GM18502 (cell line): Measurements from ENCODE around the gene ARHGAP45.
"Not testable (repeated sequence)": the region's sequence is repeated elsewhere in the genome, so short reads cannot be mapped to it uniquely, and the experiment has no call there.

Experiments used
- ATAC-seq: cut with Tn5 transposase; IDR thresholded peaks from one replicate; pipeline ENCODE4 v1.9.1; 2021; ENCODE audit warnings: mild to moderate bottlenecking; ENCODE audit not compliant: unreplicated experiment, poor library complexity

The ARHGAP45 gene

DNA sequence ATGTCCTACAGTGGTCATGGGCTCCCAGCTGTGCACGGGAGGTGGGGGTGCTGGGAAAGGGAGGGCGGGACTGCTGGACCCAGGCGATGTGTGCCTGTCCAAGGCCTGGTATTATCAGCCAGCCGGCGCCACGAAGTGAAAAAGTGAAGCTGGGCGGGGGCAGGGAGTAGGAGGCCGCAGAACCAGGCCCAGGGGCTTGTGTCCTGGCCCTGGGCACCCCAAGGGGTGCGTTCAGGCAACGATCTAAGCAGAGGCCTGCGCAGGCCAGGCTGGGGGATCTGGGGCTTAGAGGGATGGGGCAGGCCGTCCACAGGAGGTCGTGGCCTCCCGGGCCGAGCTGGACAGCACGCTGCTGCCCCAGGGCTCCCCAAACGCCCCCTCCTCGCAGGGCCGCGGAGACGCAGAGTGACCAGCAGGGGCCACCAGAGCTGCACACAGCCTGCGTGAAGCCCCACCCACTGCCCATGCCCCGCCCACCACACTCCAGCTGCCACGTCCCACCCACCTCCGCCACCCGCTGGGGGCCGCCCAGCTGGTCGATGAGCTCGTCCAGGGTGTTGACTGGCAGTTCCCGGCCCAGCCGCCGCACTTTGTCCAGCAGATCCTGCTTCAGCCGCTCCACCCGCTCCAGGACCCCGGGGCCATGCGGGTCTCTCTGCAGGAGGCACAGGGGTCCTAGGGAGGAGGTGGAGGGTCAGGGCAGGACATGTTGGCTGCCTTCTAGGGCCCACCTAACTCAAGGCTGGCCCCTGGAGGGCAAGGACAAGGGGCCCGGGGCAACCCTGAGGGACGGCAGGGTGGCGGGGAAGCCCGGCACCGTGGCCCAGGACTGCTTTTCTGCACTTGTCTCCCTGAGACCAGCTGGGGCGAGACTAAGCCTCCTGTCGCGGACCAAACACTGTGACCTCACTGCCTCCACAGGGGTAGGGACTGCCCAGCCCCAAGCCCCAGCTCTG is 46.3 kb downstream of the ARHGAP45 start:
- ATAC-seq: peak; percentile 58

DNA sequence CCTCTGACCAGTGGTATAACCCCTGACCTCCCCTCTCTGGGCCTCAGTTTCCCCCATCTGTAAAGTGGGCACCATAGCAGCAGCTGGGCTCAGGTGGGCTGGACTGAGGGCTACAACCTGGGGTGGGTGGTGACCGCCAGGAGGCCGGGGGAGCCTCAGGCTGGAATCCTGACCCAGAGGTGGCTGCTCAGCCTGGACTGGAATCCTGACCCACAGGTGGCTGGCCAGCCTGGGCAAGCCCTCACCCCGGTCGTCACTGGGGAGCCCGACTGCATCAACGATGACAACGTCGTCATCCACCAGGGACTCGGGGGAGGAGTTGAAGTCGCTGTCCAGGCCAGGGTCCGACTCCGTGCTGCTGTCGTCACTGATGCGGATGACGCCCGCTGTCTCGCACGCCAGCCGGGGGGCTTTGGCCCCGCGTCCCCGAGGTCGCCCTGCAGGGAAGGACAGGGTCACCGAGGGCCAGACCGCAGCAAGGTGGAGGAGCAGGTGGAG is 47.1 kb downstream of the ARHGAP45 start:
- no peak for ATAC-seq

DNA sequence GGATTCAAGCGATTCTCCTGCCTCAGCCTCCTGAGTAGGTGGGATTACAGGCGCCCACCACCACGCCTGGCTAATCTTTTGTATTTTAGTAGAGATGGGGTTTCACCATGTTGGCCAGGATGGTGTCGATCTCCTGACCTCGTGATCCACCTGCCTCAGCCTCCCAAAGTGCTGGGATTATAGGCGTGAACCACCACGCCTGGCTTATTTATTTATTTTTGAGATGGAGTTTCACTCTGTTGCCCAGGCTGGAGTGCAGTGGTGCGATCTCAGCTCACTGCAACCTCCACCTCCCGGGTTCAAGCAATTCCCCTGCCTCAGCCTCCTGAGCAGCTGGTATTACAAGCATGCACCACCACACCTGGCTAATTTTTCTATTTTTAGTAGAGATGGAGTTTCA is 47.8 kb downstream of the ARHGAP45 start:
- not testable (repeated sequence) for ATAC-seq

DNA sequence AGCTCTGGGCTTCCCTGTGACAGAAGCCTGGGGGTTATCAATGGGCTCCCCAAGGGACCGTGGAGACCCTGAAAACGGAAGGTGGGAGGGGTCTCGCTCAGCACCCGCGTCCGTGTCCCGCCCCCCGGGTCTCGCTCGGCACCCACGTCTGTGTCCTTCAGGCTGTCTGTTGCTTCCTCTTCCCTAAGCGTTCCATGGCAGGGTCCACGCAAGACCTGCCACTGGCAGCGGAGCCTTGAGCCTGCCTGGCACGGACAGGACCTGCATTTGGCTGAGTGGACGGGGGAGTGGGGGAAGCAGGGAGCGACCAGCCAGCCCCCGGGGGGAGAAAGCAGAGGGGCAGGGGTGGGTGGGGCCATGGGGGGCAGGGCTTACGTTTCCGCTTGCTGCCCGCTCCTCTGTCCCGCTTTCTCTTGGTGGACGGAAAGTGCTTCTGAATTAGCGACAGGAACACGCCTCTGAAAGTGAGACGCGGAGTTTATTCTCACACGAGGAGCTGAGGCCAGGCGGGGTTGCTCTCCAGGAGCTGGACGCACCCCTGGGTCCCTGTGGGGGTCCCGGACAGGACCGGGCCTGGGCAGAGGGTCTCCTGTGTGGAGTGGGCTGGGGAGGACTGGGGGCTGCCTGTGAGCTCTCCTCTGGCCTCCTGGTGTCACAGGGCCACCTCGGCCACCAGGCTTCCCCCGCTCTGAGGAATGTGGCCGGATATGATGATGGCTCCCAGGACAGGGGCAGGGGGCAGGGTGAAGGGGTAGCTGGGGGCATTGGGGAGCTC is 48.9 kb downstream of the ARHGAP45 start:
- no peak for ATAC-seq

DNA sequence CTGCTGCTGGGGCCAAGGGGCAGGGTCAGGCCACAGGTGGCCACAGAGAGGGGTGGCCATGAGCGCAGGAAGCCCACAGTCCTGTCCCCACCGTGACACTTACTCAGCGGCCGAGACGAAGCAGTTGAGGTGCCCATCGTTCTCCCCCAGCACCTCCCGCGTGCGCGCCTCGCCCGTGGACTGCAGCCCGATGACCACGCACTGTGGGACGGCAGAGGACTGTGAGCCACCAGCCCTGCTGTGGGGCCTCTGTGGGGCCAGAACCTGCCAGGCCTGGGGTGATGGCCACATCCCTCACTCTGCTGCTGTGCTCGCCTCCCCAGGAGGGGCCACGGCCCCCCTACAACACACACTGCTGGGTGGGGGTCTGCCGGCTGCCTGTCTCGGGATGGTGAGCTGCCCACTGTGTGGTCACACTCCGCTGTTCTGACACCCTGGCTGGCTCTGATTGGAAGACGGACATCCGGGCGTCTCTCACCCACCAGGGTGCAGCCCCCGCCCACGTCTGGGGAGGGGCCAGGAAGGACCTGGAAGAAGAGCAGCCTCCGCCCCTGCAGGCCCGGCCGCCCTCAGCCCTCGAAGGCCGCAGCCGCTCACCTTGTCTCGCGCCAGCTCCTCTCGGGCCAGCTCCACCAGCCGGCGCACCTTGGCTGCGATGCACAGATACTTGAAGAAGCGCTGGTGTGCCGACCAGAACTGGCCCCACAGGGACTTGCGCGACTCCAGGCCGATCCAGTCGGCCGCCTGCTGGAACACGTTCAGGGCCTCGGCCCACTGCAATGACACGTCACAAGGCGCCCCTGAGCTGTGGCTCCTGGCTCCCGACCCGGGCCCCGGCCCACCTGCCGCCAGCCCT is 50.0 kb downstream of the ARHGAP45 start:
- ATAC-seq: no peak

DNA sequence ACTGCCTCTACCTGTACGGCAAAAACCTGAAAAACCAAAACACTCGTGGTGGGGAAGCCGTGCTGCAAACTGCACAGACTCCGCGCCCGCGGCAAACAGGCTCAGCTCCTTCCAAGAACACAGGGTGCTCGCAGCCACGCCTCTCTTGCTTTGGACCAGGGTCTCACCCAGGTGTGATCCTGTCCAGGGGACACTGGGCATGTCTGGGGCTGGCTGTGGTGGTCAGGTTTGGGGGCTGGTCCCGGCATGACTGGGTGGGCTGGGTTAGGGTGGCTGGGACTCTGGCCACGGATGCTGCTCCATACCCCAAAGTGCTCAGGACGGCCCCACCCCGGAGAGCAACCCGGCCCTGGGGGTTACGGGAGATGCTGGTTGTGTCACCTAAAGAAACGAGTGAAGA is 50.7 kb downstream of the ARHGAP45 start:
- ATAC-seq: no peak

DNA sequence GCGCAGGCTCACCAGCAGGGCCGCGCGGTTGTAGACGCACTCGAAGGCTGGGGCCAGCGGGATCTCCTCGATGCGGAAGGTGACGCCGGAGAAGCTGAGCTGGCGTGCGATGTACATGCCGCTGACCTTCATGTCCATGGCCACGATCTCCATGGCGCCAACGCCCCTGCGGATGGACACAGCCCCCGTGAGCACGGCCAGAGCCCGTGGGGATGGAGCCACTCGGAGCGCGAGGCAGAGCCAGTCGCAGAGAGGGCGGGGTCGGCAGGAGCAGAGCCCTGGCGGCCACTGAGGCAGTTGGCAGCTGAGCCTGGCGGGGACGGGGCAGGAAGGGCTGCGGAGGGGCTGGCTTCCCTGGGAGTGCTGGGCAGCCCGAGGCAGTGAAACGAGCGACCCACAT is 52.0 kb downstream of the ARHGAP45 start:
- no peak for ATAC-seq

DNA sequence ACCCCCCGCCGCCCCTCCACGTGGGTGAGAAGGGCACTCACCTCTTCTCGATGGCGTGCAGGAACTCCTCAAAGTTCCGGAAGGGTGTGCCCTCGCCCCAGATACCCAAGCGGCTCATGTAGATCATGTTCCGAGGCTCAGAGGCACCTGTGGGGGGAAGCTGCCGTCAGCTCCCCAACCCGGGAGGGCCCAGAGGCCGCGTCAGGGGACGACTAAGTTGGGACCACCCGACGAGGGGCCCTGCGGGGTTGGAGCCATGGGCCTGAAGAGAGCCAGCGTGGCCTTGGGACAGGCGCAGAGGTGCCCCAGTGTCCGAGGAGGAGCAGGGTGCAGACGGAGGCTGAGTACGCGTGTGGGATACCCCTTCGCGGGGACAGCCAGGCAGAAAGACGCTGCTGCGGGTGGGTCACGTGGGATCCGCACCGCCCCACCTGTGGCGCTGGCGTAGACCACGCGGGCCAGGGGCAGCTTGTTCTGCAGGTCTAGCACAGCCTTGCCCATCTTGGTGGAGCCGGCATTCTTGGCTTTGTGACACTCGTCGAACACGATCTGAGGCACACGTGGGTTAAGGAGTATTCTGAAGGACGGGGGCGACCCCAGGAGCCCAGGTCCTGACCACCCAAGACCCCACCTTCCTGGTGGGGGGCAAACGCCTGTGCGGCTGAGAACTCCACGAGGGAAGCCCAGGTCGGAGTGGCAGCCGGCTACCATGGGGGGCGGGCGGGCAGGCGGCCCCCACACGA is 52.7 kb downstream of the ARHGAP45 start:
- no peak for ATAC-seq

DNA sequence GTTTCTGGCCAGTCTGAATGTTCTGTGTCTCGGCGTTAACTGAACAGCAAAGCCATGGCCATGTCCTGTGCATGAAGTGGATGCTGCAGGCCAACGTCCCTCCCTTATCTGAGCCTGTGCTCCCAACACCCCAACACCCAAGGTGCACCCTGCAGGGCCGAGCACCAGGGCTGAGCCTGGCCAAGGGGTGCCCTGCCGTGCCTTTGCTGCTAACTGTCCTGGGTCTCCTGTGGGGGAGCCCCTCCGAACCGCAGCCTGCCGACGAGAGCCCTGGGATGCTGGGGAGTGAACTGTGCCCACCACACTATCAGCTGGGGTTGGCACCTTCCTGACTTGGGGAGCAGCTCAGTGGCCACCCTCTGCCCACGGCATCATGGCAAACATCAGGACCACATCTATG is 54.4 kb downstream of the ARHGAP45 start:
- ATAC-seq: no peak

DNA sequence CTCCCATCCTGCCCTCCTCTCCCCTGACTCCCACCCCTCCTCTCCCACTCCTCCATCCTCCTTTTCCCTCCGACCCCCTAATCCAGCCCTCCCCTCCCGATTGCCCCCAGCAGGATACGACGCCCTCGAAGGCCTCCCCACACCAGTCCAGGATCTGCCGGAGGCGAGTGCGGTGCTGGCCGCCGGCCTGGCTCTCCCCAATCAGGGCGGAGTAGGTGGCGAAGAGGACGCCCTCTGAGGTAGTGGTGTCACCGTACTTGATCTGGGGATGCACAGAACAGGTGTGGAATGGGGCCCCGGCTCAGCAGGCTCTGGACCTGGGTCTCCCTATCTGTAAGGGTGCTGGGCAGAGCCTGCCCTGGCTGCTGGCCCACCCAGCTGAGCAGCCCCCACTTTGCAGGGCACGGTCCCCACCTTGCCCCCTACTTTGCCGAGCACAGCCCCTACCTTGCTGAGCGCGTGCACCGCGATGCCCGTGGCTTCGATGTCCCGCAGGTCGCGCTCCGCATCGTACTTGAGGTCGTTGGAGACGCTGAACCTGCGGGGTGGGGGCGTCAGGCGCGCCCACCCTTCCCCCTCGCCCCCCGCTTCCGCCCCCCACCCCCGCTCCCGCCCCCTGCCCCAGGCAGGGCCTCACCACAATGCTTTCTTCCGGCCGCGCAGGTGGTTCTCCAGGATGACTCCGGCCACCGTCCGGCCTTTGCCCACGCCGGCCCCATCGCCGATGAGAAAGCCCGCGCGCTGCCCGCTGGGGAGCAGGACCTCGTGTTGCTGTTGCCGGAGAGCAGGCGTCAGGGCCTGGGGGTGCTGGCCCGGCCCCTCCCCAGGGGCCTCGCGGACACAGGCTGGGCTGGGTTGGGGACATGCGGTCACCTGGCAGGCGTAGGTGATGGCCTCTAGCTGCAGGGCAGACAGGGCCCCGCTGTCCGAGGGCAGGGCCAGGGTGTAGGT is 55.3 kb downstream of the ARHGAP45 start:
- ATAC-seq: no peak

DNA sequence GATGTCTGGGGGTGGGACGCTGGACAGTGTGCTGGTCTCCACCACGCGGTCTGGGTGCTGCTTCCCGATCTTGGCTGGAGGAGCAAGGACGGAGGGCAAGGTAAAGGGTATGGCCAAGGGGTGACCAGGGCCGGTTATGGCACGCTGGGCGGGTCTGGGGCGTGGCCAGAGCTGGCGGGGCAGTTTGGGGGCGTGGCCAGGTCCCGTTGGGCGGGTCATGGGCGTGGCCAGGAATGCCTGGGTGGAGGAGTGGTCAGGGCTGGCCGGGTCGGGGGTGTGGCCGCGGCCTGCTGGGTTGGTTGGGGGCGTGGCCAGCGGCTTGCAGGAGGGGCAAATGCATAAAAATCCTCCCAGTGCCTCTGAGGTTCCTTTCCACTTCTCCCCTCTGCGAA is 56.0 kb downstream of the ARHGAP45 start:
- peak; percentile 63 for ATAC-seq

DNA sequence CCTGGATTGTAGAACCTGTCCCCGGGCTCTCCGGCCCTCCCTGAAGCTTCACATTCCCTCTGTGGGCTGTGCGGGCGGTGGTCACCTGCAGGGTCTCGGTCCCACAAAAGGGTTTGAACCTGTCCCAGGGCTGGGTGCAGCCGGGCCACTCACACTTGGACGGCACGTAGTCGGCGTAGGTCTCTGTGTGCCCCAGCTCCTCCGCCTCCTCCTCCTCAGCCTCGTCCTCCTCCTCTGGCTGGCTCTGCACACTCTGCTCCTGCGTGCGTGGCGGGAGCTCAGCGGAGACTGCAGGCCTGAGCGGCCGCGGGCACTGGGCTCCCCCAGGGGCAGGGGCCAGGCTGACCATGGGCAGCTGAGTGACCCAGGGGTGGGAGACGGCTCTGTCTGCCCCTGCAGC is 56.4 kb downstream of the ARHGAP45 start:
- ATAC-seq: no peak

DNA sequence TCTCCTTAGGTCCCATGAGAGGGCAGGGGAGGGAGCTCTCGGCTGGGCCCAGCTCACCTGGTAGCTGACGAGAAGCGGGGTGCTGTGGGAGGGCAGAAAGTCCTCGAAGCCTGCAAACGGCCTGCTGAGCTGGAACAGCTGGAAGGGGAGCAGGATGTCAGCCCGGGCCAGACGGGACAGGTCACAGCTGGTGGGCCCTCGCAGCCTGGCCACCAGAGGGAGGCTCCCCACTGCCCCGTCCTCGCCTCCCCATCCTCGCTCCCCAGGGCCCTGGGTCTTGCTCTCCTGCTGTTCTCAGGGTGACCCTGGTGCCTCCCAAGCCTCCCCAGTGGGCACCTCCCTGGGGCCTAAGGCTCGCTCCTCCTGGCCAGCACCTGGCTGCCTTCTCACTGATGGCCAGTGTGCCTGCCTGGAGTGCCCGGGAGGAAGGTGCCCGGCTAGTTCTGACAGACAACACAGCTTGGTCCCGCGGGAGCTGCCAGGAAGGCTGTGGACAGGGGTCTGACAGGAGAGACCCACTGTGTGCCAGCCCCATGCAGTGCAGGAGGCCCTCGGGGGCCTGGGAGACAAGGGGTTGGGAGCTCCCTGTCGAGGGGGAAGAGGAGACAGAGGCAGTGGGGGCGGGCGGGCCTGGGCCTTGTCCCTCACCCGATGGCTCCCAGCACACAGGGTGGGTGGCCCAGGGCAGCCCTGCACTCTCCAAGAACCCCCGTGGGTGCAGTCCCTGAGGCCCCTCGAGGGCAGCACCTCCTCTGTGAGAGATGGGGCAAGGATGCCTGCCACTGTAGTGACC is 57.1 kb downstream of the ARHGAP45 start:
- ATAC-seq: no peak

DNA sequence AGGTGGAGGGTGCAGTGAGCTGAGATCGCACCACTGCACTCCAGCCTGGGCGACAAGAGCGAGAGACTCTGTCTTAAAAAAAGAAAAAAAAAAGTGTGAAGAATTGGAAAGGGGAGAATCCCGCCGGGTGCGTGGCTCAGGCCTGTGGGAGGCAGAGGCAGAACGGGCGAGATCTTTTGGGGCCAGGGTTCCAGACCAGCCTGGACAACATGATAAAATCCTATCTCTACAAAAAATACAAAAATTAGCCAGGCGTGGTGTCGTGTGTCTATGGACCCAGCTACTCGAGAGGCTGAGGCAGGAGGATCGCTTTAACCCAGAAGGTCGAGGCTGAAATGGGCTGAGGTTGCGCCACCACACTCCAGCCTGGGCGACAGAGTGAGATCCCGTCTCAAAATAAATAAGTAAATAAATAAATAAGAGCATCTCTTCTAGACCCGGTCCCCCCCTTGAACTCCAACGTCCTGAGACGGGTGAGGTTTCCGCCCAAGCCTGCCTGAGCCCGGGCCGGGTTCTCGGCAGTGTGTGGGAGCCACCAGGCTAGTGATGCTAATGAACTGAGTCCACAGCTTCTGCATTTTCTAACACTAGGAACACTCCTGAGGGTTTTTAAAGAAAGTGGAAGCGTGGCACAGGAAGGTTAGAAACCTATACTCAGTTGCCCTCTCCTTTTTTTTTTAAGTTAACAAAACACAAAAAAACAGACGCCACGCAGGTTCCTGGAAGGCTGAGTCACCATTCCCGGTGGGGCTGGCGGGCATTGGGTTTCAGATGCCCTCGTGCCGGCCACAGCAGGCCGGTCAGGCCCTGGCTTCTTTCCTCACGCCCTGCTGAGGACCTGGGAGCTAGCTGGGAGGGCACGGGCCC is 58.9 kb downstream of the ARHGAP45 start:
- ATAC-seq: no peak

DNA sequence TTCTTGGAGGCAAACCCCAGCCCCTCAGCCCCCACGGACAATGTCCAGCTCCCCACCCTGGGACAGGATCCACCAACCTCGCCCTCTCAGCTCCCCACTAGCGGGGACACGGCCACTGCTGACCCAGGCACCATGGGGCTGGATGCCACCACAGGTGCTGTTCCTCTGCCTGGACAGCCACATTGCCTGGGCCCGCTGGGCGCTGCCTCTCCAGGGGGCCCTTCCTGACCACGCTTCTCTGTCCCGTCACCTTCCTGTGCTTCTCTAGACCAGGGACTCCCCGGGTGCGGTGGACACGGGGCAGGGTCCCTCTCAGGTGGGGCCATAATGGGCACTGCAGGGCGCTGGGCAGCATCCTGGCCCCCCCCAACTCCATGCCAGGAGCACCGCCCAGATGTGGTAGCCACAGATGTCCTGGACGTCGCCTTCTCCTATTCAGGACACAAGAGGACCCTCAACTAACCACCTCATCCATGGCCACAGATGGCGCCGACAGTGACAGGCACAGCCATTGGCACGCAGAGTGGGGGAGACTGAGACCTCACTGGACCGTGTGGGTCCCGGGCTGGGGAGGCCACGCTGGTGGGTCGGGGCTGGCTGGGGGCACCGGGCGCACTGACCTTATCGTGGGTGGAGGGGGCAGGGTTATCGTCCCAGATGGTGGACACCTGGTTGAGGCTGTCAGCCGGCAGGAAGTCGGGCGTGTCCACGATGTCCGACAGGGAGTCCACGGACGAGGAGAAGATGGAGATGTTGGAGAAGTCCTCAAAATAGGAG is 60.2 kb downstream of the ARHGAP45 start:
- ATAC-seq: no peak

DNA sequence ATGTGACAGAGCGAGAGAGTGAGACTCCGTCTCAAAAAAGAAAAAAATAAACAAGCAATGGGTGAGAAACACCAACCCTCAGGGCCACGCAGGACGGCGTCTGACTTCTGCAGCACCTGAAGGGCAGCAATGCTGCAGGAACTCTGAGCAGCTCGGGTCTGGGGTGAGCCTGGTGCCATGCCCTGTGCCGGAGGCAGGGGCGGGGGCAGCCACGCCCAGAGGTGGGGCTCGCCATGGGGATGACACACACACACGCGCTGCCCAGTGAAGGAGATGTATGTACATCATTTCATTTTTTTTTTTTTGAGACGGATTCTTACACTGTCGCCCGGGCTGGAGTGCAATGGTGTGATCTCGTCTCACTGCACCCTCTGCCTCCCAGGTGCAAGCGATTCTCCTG is 61.1 kb downstream of the ARHGAP45 start:
- ATAC-seq: no peak
